SK-N-SH (cell line): Measurements from ENCODE around the gene TBXAS1. TPM values are rescaled to one million over a fixed set of nuclear protein-coding genes. Genes with fewer than 3 reads are reported as not detected.

Source experiments
- CTCF ChIA-PET: fragments of 300-600, 350-600 bp; formaldehyde crosslinking; extraction: SDS; loops from one replicate; lab custom pipeline; 2021; lab: Yijun Ruan, JAX
- POLR2A ChIA-PET: fragments of 350-600 bp; sonication (Branson Sonifier 250); formaldehyde crosslinking; extraction: SDS; loops from one replicate; lab custom pipeline; 2020; ENCODE audit warnings: antibody characterized with exemption, inconsistent platforms; lab: Yijun Ruan, JAX
- DNase-seq: peaks from one replicate; pipeline ENCODE4 v3.0.0; 2012
- H2AFZ ChIP-seq: fragments of 200-600 bp; sonication (generic); 2 replicates; pipeline ENCODE4 v1.8.1; 2016; ENCODE audit warnings: antibody characterized with exemption, mild to moderate bottlenecking, low read depth
- H3F3A ChIP-seq: fragments of 200-600 bp; sonication (generic); replicated peaks from 2 replicates; pipeline ENCODE3; 2016; ENCODE audit warnings: antibody characterized with exemption, mild to moderate bottlenecking; ENCODE audit not compliant: insufficient read depth
- H3K27ac ChIP-seq, 2 experiments: fragments of 200-500 bp in 1 of 2; fragments of 200-600 bp in 1 of 2; sonication (Bioruptor generic) in 1 of 2; sonication (generic), shearing (Covaris generic) in 1 of 2; 2 replicates each; pipeline versions ENCODE4 v1.5.1 to v1.6.1; 2014 to 2016; ENCODE audit warnings: low read depth in 2 of 2, inconsistent platforms in 1 of 2, low read length in 1 of 2, mild to moderate bottlenecking in 1 of 2, mixed read lengths in 1 of 2
- H3K27me3 ChIP-seq: fragments of 200-600 bp; sonication (generic), shearing (Covaris generic); 2 replicates; pipeline ENCODE4 v1.6.1; 2016; ENCODE audit warnings: mixed run types; ENCODE audit not compliant: insufficient read depth
- H3K36me3 ChIP-seq, 2 experiments: fragments of 200-500 bp in 1 of 2; fragments of 200-600 bp in 1 of 2; sonication (Bioruptor generic) in 1 of 2; sonication (generic) in 1 of 2; replicated peaks in 1 of 2; 2 replicates each; pipeline versions ENCODE3 to v1.5.1; 2014 to 2016; ENCODE audit warnings: low read length in 1 of 2, mild to moderate bottlenecking in 1 of 2; ENCODE audit not compliant: insufficient read depth in 2 of 2, control insufficient read depth in 1 of 2
- H3K4me1 ChIP-seq, 2 experiments: fragments of 200-500 bp in 1 of 2; fragments of 200-600 bp in 1 of 2; sonication (Bioruptor generic) in 1 of 2; sonication (generic), shearing (Covaris generic) in 1 of 2; 2 replicates each; pipeline versions ENCODE4 v1.5.1 to v1.6.1; 2014 to 2016; ENCODE audit warnings: low read depth in 1 of 2, low read length in 1 of 2, mixed run types in 1 of 2; ENCODE audit not compliant: insufficient read depth in 2 of 2, control insufficient read depth in 1 of 2
- H3K4me2 ChIP-seq: fragments of 200-600 bp; sonication (generic), shearing (Covaris generic); 2 replicates; pipeline ENCODE4 v1.6.1; 2017; ENCODE audit warnings: mixed run types
- H3K4me3 ChIP-seq, 2 experiments: fragments of 200-500 bp in 1 of 2; fragments of 200-600 bp in 1 of 2; sonication (Bioruptor generic) in 1 of 2; sonication (generic), shearing (Covaris generic) in 1 of 2; 2 replicates each; pipeline versions ENCODE4 v1.5.1 to v1.8.1; 2014 to 2016; ENCODE audit warnings: low read depth in 2 of 2, inconsistent platforms in 1 of 2, low read length in 1 of 2, mild to moderate bottlenecking in 1 of 2, mixed read lengths in 1 of 2, moderate library complexity in 1 of 2
- H3K79me2 ChIP-seq: fragments of 200-600 bp; sonication (generic); 2 replicates; pipeline ENCODE4 v1.8.1; 2017; ENCODE audit warnings: mild to moderate bottlenecking; ENCODE audit not compliant: insufficient read depth
- H3K9ac ChIP-seq: fragments of 200-600 bp; sonication (generic); 2 replicates; pipeline ENCODE4 v1.6.1; 2017; ENCODE audit warnings: mixed run types
- H3K9me2 ChIP-seq: fragments of 200-600 bp; sonication (generic); 2 replicates; pipeline ENCODE4 v1.6.1; 2017; ENCODE audit warnings: mixed run types
- H3K9me3 ChIP-seq: fragments of 200-600 bp; sonication (generic); 2 replicates; pipeline ENCODE4 v1.6.1; 2017; ENCODE audit warnings: mixed run types, mild to moderate bottlenecking, moderate library complexity
- H4K20me1 ChIP-seq: fragments of 200-600 bp; sonication (generic); 2 replicates; pipeline ENCODE4 v1.6.1; 2017; ENCODE audit warnings: mild to moderate bottlenecking, mixed run types; ENCODE audit not compliant: insufficient read depth
- CHD2 ChIP-seq: fragments of 150-350 bp; IDR thresholded peaks from 2 replicates; pipeline ENCODE4 v1.6.1; 2018; ENCODE audit warnings: low read length; ENCODE audit not compliant: partially characterized antibody
- FOXM1 ChIP-seq: IDR thresholded peaks from 2 replicates; pipeline ENCODE4 v1.4.0; 2012; ENCODE audit warnings: low read depth, mild to moderate bottlenecking
- GABPA ChIP-seq: IDR thresholded peaks from 2 replicates; pipeline ENCODE4 v1.4.0; 2012; ENCODE audit warnings: low read depth, mild to moderate bottlenecking
- POLR2AphosphoS5 ChIP-seq: IDR thresholded peaks from 2 replicates; pipeline ENCODE4 v1.6.1; 2012; ENCODE audit warnings: low read depth, low read length
- RCOR1 ChIP-seq: fragments of 150-350 bp; IDR thresholded peaks from 2 replicates; pipeline ENCODE4 v1.6.1; 2017; ENCODE audit warnings: antibody characterized with exemption, low read length
- SIN3A ChIP-seq: IDR thresholded peaks from 2 replicates; pipeline ENCODE4 v1.6.1; 2012; ENCODE audit warnings: low read depth, mild to moderate bottlenecking, low read length, moderate library complexity, borderline replicate concordance
- USF1 ChIP-seq: IDR thresholded peaks from 2 replicates; pipeline ENCODE4 v1.4.0; 2012; ENCODE audit warnings: low read depth, borderline replicate concordance
- USF2 ChIP-seq: fragments of 150-350 bp; IDR thresholded peaks from 2 replicates; pipeline ENCODE4 v1.6.1; 2017; ENCODE audit warnings: antibody characterized with exemption, low read length, low read depth, borderline replicate concordance
- YY1 ChIP-seq: IDR thresholded peaks from 2 replicates; pipeline ENCODE4 v1.4.0; 2012; ENCODE audit warnings: low read depth, mild to moderate bottlenecking
- ZBTB33 ChIP-seq: IDR thresholded peaks from 2 replicates; pipeline ENCODE4 v1.4.0; 2012; ENCODE audit warnings: low read depth, borderline replicate concordance
- WGBS: methylation state at CpG from one replicate; pipeline ENCODE4 v1.1.6; 2017; ENCODE audit warnings: low lambda C conversion rate; 5-methylcytosine and 5-hydroxymethylcytosine counted together
- polyA plus RNA-seq, 3 experiments: library from polyadenylated mRNA; depleted of rRNA; stranded (reverse); fragments of >200 nt; gene quantifications; 2 replicates each; pipeline ENCODE4 v1.2.3, GENCODE V29; 2012

The TBXAS1 gene
- polyA plus RNA-seq, 1 of the 3 experiments (the other 2 are of a cell fraction), result 4.4 TPM

- TF ChIP-seq FOXM1 (no peak), USF1 (no peak), GABPA (no peak), POLR2AphosphoS5 (no peak), RCOR1 (no peak), CHD2 (no peak), USF2 (no peak), YY1 (no peak)
- WGBS, result 73% methylated on average over 7 of the region's 7 CpGs
- H3K4me2 ChIP-seq, result no peak overlapping the region
- H3K27ac ChIP-seq, result no peak overlapping the region
- DNase-seq, result no peak
- H3K4me3 ChIP-seq, result no peak overlapping the region
- ChIA-PET POLR2A (interaction anchor here (0.7 kb wide), 1 partner anchor 99 kb away, joined by 3 read pairs; no protein-coding TSS in a partner anchor), CTCF (interaction anchor here (0.9 kb wide), 1 partner anchor 107 kb away, joined by 3 read pairs; no protein-coding TSS in a partner anchor)
- H4K20me1 ChIP-seq, result no peaks in the 10 kb centered on the region
- no peaks in the 10 kb centered on the region for H3K27me3 ChIP-seq
- H3K9me2 ChIP-seq, result no peaks in the 10 kb centered on the region
- no peaks in the 10 kb centered on the region for H3K4me1 ChIP-seq
- H3K36me3 ChIP-seq, result no peaks in the 10 kb centered on the region
- no peaks in the 10 kb centered on the region for H3F3A ChIP-seq
- no peak overlapping the region for H2AFZ ChIP-seq
- H3K9me3 ChIP-seq, result no peaks in the 10 kb centered on the region
- no peaks in the 10 kb centered on the region for H3K79me2 ChIP-seq
- no peak overlapping the region for H3K9ac ChIP-seq
Observed at GRCh38 chr7:139866047-139866837, 37.2 kb downstream of the TBXAS1 start.

GRCh38 chr7:139867847-139868246, 38.8 kb downstream of the TBXAS1 start:
- CTCF ChIA-PET, result no interaction called here
- H3K9me2 ChIP-seq, result no peaks in the 10 kb centered on the region
- no peak overlapping the region for H3K27ac ChIP-seq
- no peaks in the 10 kb centered on the region for H3F3A ChIP-seq
- H3K36me3 ChIP-seq, result no peaks in the 10 kb centered on the region
- POLR2A ChIA-PET, result no interaction called here
- H3K4me1 ChIP-seq, result 0 out of 4 replicates have a peak, but pooled peaks cover 0 to 4% of the 10 kb centered on the region in 2 experiments
- H3K27me3 ChIP-seq, result no peaks in the 10 kb centered on the region
- no peak overlapping the region for H3K9ac ChIP-seq
- no peak for DNase-seq
- no peaks in the 10 kb centered on the region for H4K20me1 ChIP-seq
- no peaks in the 10 kb centered on the region for H3K79me2 ChIP-seq
- TF ChIP-seq SIN3A (no peak), GABPA (no peak), FOXM1 (no peak), ZBTB33 (no peak)
- H3K9me3 ChIP-seq, result no peaks in the 10 kb centered on the region
- H3K4me3 ChIP-seq, result no peak overlapping the region
- 66% methylated on average over 8 of the region's 8 CpGs for WGBS
- H3K4me2 ChIP-seq, result no peak overlapping the region
- no peak overlapping the region for H2AFZ ChIP-seq
